Esophagus muscularis mucosa (tissue), 4 donors: ENCODE measurements around the gene BMP4. TPM values are rescaled to one million over a fixed set of nuclear protein-coding genes. Genes with fewer than 3 reads are reported as not detected.

Experiments used
- DNase-seq: peaks from one replicate; pipeline ENCODE4 v3.0.0-alpha.2; 2017; ENCODE audit errors: extremely low spot score
- H3K27ac ChIP-seq, 4 donors: fragments of 200-600 bp; sonication (generic); replicated peaks in 1 of 4; 1 replicate in 3 of 4; 2 replicates in 1 of 4; pipeline ENCODE4 v1.5.1; 2016 to 2019; ENCODE audit warnings: mild to moderate bottlenecking in 1 of 4
- H3K27me3 ChIP-seq, 4 donors: fragments of 200-600 bp; sonication (generic); one replicate each; pipeline versions ENCODE4 v1.5.1 to v1.6.0; 2016 to 2019
- H3K36me3 ChIP-seq, 4 donors: fragments of 200-600 bp; sonication (generic); one replicate each; pipeline ENCODE4 v1.5.1; 2016 to 2019
- H3K4me1 ChIP-seq, 4 donors: fragments of 200-600 bp; sonication (generic); one replicate each; pipeline ENCODE4 v1.5.1; 2016 to 2019
- H3K4me3 ChIP-seq, 4 donors: fragments of 200-600 bp; sonication (generic); 1 replicate in 2 of 4; 2 replicates in 2 of 4; pipeline ENCODE4 v1.5.1; 2016 to 2019; ENCODE audit warnings: mild to moderate bottlenecking in 4 of 4, moderate library complexity in 1 of 4
- H3K9me3 ChIP-seq, 4 donors: fragments of 200-600 bp; sonication (generic); 1 replicate in 3 of 4; 2 replicates in 1 of 4; pipeline ENCODE4 v1.5.1; 2016 to 2019
- EP300 ChIP-seq: sonication (generic); formaldehyde crosslinking; IDR thresholded peaks from one replicate; pipeline ENCODE4 v1.6.1; 2017; ENCODE audit warnings: antibody characterized with exemption
- POLR2A ChIP-seq: fragments of 450-650 bp; IDR thresholded peaks from one replicate; pipeline ENCODE4 v1.6.1; 2017; ENCODE audit warnings: antibody characterized with exemption, moderate library complexity, mild to moderate bottlenecking, low read depth
- POLR2AphosphoS5 ChIP-seq, 2 donors: sonication (generic); formaldehyde crosslinking; IDR thresholded peaks; one replicate each; pipeline ENCODE4 v1.6.1; 2017; ENCODE audit warnings: antibody characterized with exemption in 2 of 2
- WGBS: methylation state at CpG from one replicate; pipeline ENCODE4 v1.1.5; 2018; 5-methylcytosine and 5-hydroxymethylcytosine counted together
- intact Hi-C: fragments of 100-400 bp; cut with DNase I; formaldehyde crosslinking; loops from one replicate; pipeline ENCODE4 v1.15.1; 2023
- total RNA-seq, 4 donors: library from RNA; depleted of rRNA; stranded (reverse); fragments of >200 nt; gene quantifications; one replicate each; pipeline versions ENCODE4 v1.1.0 to v1.2.1, GENCODE V29; 2016
- TF ChIP-seq, protein P1 (sequence below), 3 experiments: fragments of 200-600 bp in 2 of 3; fragments of 450-650 bp in 1 of 3; sonication (generic) in 2 of 3; IDR thresholded peaks; one replicate each; pipeline ENCODE4 v1.5.1; 2017 to 2019; ENCODE audit warnings: antibody characterized with exemption in 3 of 3, mild to moderate bottlenecking in 2 of 3, moderate library complexity in 1 of 3

The BMP4 gene
- total RNA-seq, 4 donors from 2014 or later: 16.0 to 29.9 (median 18.9) TPM

DNA sequence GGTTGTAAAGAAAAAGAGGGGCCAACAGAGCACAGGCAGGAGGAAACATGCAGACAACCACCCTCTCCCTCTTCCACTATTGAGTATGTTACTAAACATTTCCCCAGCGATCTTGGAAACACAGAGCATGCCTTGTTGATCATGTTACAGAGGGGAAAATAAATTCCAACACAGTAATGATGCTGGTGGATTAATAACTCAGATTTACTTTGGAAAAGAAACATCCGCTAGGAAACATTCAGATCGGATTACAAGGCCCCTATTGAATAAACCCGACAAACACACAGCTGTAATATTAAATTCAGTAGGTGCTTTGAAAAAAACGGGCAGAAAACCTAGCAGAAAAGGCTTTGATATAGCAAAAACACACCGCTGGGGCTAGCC, 5.4 kb downstream of the BMP4 start:
- peaks cover 0 to 90% (median 20%) of the 10 kb centered on the region in 4 donors for H3K27me3 ChIP-seq
- H3K9me3 ChIP-seq: no peaks in the 10 kb centered on the region
- H3K4me1 ChIP-seq: peaks cover 21 to 64% (median 57%) of the 10 kb centered on the region in 4 donors
- WGBS: 85% methylated on average over 6 of the region's 6 CpGs
- no peak overlapping the region for H3K27ac ChIP-seq
- intact Hi-C loops: loop anchor here (10.0 kb wide), 2 partner anchors 224 to 416 kb away; no protein-coding TSS in a partner anchor
- peaks cover 0 to 14% (median 3%) of the 10 kb centered on the region in 4 donors for H3K36me3 ChIP-seq
- no peak for DNase-seq
- no peak for TF ChIP-seq POLR2AphosphoS5 (IDR thresholded peaks at IDR 0.05)
- TF ChIP-seq, protein P1, sequence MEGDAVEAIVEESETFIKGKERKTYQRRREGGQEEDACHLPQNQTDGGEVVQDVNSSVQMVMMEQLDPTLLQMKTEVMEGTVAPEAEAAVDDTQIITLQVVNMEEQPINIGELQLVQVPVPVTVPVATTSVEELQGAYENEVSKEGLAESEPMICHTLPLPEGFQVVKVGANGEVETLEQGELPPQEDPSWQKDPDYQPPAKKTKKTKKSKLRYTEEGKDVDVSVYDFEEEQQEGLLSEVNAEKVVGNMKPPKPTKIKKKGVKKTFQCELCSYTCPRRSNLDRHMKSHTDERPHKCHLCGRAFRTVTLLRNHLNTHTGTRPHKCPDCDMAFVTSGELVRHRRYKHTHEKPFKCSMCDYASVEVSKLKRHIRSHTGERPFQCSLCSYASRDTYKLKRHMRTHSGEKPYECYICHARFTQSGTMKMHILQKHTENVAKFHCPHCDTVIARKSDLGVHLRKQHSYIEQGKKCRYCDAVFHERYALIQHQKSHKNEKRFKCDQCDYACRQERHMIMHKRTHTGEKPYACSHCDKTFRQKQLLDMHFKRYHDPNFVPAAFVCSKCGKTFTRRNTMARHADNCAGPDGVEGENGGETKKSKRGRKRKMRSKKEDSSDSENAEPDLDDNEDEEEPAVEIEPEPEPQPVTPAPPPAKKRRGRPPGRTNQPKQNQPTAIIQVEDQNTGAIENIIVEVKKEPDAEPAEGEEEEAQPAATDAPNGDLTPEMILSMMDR (IDR thresholded peaks at IDR 0.05): no peak
- TF ChIP-seq POLR2A: no peak
- TF ChIP-seq EP300: no peak
- peak overlapping the region; percentile 59 to 68 (median 66) for H3K4me3 ChIP-seq

DNA sequence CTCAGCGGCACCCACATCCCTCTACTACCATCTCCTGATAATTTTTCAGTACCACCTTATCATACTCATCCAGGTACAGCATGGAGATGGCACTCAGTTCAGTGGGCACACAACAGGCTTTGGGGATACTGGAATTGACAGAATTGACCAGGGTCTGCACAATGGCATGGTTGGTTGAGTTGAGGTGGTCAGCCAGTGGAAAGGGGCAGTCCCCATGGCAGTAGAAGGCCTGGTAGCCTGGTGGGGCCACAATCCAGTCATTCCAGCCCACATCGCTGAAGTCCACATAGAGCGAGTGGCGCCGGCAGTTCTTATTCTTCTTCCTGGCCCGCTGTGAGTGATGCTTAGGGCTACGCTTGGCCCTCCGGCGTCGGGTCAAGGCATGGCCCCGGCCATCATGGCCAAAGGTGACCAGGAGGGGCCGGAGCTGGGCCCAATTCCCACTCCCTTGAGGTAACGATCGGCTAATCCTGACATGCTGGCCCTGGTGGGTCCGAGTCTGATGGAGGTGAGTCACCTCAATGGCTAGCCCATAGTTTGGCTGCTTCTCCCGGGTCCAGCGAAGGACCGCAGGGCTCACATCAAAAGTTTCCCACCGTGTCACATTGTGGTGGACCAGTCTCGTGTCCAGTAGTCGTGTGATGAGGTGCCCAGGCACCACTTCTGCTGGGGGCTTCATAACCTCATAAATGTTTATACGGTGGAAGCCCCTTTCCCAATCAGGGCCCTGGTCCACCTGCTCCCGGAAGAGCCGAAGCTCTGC, 6.4 kb downstream of the BMP4 start:
- Histone ChIP-seq H3K4me1 (peaks cover 21 to 54% (median 49%) of the 10 kb centered on the region in 4 donors), H3K36me3 (peaks cover 0 to 14% (median 3%) of the 10 kb centered on the region in 4 donors), H3K27ac (no peak overlapping the region), H3K4me3 (no peak overlapping the region), H3K27me3 (peaks cover 0 to 84% (median 13%) of the 10 kb centered on the region in 4 donors), H3K9me3 (no peaks in the 10 kb centered on the region)
- DNase-seq: no peak
- intact Hi-C loops: loop anchor here (10.0 kb wide), 2 partner anchors 225 to 415 kb away; no protein-coding TSS in a partner anchor
- TF ChIP-seq, protein P1 (IDR thresholded peaks at IDR 0.05): no peak
- TF ChIP-seq POLR2A: no peak
- 86% methylated on average over 20 of the region's 24 CpGs for WGBS

DNA sequence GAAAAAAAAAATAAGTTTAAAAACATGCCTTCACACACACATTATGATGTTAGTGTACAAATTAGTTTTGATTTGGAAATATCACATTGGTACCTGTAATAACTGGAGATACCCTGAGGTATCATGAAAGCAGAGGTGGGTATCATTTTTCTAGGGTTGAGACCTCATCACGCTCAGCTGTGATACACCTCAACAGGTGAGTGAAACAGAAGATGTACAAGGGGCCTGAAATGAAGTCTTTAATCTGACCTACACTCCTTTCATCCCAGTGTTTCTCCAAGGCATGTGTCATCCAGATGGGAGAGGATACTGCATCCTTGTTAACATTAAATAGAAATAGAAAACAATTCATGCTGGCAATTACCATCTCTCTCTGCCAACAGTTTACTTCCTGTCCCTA, 7.4 kb downstream of the BMP4 start:
- WGBS: 100% methylated on average over 1 of the region's 1 CpG
- Histone ChIP-seq H3K27me3 (peaks cover 0 to 81% (median 9%) of the 10 kb centered on the region in 4 donors), H3K36me3 (peaks cover 0 to 14% (median 3%) of the 10 kb centered on the region in 4 donors), H3K9me3 (no peaks in the 10 kb centered on the region), H3K27ac (no peak overlapping the region), H3K4me1 (peaks cover 13 to 44% (median 39%) of the 10 kb centered on the region in 4 donors), H3K4me3 (no peak overlapping the region)
- DNase-seq: no peak
- TF ChIP-seq EP300 (no peak), POLR2AphosphoS5 (IDR thresholded peaks at IDR 0.05) (no peak), POLR2A (no peak)
- TF ChIP-seq, protein P1 (IDR thresholded peaks at IDR 0.05): no peak
- intact Hi-C loops: no loop called here

DNA sequence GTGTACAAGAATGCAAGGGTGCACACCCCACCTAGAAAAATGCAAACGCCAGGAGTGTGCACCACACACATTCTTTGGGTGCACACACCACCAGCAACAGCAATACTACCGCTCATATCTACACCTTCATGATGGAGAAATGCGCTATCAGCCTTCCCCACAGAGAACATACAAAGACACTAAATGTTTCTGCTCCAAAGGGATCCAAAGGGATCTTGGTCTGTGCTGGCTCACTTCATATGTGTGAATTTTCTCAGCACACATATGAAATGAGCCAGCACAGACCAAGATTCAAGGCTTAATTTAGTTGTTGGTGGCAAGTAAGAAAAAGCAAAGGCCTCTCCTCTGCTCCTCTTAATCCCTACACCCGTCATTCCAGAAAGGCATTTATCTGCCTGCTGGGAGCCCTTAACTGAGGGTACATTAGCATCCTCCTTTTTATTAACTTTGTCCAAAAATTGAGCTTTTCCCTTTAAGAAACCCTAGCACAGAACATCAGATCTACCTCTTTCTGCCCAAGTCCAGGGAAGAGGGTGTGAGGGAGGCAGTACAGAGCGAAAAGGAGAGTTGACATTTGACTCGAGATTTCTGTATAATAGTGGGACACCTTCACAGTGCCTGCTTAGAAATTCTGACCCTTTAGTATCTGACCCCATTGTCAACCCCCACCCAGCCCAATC, 8.3 kb downstream of the BMP4 start:
- no peak for DNase-seq
- H3K4me1 ChIP-seq: peaks cover 13 to 36% (median 30%) of the 10 kb centered on the region in 4 donors
- H3K27me3 ChIP-seq: peaks cover 0 to 80% (median 9%) of the 10 kb centered on the region in 4 donors
- peaks cover 0 to 14% (median 3%) of the 10 kb centered on the region in 4 donors for H3K36me3 ChIP-seq
- intact Hi-C loops: no loop called here
- H3K27ac ChIP-seq: no peak overlapping the region
- H3K4me3 ChIP-seq: no peak overlapping the region
- H3K9me3 ChIP-seq: no peaks in the 10 kb centered on the region
- TF ChIP-seq, protein P1 (IDR thresholded peaks at IDR 0.05): no peak
- TF ChIP-seq POLR2AphosphoS5 (IDR thresholded peaks at IDR 0.05) (no peak), POLR2A (no peak), EP300 (no peak)
- WGBS: 81% methylated on average over 6 of the region's 6 CpGs
